Measurements from ENCODE around the gene SYDE1.

The SYDE1 gene

DNA sequence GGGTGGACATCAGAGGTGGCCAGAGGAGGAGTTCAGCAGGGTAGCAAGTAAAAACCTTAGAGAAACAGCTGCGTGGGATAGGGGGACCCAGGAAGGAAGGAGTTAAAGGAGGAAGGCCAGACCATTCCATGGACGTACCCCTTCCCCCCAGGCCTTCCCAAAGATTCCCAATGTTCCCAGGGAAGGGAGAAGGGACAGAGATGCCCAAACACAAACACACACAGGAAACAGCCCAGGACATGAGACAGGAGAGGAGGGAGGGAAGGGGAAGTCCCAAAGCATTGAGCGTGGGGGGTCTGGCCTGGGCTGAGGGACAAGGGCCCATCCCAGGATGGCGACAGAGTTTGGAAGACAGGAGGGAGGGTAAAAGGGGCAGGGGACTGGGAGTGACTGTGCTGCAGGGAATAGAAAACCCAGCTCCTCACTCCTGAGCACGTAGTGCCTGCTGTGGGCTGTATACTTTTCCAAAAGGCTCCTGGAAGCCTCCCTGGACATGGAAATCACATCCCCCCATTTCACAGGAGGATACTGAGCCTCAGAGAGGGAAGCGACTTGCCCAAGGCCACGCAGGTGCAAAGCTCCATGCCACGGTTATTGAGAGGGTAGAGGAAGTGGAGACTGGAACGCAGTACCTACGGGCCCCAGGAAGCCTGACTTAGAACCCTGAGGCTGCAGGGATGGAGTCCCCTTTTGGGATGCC, 1.1 kb downstream of the SYDE1 start:
- no peak for DNase-seq (ENCODE audit: low read depth)

DNA sequence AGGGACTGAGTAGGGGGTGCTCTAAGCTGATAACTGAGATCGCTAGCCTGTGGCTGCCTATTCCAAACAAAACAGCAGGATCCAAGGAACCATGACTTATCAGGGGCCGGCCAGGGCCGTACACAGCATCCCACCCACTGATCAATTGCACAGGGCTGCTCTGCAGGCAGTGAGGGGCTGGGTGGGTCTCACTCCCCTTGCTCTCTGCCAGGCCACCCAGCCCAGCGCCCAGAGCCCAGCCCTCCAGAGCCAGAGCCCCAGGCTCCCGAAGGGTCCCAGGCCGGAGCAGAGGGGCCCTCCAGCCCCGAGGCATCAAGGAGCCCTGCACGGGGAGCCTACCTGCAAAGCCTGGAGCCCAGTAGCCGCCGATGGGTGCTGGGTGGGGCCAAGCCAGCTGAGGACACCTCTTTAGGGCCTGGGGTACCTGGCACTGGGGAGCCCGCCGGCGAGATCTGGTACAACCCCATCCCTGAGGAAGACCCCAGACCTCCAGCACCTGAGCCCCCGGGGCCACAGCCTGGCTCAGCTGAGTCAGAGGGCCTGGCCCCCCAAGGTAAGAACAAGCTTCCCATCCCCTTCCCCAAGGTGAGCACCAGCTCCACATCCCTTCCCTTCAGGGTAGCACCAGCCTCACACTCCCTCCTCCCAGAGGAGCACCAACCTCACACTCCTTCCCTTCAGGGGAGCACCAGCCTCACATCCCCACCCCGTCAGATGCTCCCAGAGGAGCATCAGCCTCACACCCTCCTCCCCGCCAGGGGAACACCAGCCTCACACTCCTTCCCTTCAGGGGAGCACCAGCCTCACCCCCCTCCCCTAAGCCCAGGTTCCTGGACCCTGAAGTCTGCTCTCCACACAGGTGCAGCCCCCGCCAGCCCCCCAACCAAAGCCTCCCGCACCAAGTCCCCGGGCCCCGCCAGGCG, 1.9 kb downstream of the SYDE1 start:
- no peak for DNase-seq (ENCODE audit: low read depth)

DNA sequence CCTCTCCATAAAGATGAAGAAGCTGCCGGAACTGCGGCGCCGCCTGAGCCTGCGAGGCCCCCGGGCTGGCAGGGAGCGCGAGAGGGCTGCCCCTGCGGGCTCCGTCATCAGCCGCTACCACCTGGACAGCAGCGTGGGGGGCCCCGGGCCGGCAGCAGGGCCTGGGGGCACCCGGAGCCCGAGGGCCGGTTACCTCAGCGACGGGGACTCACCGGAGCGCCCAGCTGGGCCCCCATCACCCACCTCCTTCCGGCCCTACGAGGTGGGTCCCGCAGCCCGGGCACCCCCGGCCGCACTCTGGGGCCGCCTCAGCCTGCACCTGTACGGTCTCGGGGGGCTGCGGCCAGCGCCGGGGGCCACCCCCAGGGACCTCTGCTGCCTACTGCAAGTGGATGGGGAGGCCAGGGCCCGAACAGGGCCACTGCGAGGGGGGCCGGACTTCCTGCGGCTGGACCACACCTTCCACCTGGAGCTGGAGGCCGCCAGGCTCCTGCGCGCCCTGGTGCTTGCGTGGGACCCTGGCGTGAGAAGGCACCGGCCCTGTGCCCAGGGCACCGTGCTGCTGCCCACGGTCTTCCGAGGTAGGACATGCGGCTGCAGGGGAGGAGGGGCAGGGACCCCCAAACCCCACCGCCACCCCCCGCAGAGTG, 2.7 kb downstream of the SYDE1 start:
- DNase-seq (ENCODE audit: low read depth): no peak

DNA sequence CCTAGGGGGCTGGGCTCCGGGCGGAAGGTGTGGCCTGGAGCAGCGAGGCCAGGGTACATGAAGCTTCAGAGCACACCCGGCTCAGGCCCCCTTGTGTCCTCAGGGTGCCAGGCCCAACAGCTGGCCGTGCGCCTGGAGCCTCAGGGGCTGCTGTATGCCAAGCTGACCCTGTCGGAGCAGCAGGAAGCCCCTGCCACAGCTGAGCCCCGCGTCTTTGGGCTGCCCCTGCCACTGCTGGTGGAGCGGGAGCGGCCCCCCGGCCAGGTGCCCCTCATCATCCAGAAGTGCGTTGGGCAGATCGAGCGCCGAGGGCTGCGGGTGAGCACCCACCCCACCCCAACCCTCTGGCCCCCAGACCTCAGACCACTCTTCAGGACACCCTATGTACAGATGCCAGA, 3.2 kb downstream of the SYDE1 start:
- DNase-seq (ENCODE audit: low read depth): no peak

DNA sequence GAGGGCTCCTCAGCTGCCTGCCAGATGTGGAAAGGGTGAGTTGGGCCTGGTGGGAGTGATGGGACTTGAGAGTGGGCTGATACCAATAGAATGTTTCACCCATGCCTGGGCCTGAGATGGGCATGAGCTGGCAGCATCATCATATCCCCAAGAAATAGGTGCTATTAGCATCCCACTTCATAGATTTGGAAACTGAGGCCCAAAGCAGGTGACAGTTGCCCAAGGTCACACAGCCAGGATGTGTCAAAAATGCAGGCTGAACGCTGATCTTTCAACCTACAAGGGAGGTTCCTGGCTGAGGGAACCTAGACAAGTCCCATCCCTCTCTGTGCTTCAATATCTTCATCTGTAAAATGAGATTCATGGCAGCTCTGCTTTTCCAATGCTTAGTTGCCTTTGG, 4.6 kb downstream of the SYDE1 start:
- DNase-seq (ENCODE audit: low read depth): no peak

DNA sequence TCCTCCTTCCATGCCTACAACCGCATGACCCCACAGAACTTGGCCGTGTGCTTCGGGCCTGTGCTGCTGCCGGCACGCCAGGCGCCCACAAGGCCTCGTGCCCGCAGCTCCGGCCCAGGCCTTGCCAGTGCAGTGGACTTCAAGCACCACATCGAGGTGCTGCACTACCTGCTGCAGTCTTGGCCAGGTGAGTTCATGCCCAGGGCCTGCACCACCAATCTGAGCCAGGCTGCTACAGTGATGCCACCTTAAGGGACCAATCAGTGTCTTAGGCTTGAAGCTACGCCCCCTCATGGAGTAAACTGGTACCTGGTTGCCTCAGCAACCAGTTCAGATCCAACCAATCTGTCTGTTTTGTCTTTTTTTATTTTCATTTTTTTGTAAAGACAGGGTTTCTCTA, 5.2 kb downstream of the SYDE1 start:
- no peak for DNase-seq (ENCODE audit: low read depth)

DNA sequence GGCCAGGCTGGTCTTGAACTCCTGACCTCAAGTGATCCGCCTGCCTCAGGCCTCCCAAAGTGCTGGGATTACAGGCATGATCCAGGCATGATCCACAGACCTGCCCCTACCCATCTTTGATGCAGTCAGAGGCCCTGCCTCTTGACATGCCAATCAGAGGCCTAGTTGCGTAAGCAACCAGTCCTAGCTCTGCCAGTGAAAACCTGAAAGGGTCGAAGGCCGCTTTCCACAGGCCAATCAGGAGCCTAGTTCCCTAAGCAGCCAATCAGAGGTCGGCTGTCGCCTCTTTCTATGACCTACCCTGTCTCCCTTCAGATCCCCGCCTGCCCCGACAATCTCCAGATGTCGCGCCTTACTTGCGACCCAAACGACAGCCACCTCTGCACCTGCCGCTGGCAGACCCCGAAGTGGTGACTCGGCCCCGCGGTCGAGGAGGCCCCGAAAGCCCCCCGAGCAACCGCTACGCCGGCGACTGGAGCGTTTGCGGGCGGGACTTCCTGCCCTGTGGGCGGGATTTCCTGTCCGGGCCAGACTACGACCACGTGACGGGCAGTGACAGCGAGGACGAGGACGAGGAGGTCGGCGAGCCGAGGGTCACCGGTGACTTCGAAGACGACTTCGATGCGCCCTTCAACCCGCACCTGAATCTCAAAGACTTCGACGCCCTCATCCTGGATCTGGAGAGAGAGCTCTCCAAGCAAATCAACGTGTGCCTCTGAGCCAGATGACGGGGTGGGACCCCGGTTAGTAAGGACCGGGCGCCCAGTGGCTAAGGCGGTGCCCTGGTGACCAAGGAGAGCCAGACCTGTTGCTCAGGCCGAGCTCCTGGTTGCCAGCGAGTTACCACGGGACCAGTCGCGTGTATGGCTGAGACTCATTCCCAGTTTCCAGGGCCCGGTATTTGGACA, 6.3 kb downstream of the SYDE1 start:
- DNase-seq (ENCODE audit: low read depth): no peak

DNA sequence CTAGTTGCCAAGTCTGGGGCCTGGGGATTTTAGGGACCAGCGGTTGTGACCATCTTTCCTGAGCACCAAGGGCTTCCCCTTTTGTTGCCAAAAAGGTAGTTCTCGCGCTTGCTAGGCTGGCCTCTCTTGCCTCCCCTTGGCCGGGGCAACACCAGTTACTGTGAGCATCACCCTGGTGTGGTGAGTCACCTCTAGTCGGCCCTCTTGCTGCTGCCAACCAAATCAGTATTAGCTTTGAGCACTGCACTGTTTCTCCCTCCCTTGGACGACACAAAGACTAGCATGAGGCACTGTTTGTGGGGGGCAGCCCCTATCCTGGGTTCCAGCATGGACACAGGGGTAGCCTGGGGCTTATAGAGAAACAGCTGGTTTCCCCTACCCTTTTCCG, 6.9 kb downstream of the SYDE1 start:
- no peak for DNase-seq (ENCODE audit: low read depth)

DNA sequence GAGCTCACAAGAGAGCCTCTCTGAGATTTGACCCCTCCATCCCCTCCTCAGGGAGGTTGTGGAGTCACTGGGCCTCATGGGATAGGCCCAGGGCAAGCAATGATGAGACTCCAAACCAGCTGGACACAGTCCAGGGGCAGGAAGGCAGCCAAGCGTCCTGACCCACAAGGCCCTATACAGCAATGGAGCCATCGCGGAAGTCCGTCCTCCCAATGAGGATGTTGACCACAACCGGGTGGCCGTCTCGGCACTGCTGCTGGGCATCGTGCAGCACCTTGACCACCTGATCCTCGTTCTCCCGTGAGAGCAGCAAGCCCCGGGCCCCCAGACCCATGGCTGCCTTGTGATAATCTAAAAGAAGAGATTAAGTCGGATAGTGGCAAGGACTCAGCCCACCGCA, 7.9 kb downstream of the SYDE1 start:
- DNase-seq (ENCODE audit: low read depth): no peak

DNA sequence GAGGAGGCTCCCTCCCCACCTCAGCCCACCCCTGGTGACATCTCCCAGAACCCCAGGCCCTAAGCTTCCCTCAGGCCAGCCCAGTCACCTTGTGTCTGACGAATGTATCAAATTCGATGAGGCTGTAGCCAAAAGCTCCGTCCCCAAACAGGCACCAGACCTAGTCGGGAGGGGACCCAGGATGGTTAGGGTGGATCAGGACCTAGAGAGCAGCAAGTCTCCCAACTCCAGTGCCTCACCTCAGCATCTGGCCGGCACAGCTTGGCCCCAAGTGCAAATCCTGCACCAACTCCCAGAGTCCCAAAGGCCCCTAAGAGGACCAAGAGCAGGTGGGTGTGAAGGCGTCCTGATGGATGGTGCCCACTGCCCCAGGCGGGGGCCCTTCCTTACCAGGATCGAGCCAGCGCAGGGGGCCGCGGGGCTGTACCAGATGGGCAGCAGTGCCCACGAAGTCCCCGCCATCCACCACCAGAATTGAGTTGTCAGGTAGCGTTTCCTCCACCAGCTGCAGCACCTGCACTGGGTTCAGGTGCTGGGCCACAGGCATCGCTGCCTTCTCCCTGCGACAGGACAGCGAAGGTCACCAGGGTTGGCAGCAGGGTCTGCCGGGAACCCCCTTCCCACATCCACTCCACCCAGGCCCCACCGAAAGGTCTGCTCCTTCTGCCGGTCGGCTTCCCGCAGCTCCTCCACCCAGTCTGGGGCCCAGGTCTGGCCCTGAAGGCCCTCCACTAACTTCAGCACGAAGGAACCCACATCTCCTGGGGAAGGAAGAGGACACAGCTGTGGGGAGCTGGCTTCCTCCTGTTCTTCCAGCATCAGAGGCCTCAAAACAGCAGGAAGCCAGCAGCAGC, 8.8 kb downstream of the SYDE1 start:
- DNase-seq (ENCODE audit: low read depth): no peak

DNA sequence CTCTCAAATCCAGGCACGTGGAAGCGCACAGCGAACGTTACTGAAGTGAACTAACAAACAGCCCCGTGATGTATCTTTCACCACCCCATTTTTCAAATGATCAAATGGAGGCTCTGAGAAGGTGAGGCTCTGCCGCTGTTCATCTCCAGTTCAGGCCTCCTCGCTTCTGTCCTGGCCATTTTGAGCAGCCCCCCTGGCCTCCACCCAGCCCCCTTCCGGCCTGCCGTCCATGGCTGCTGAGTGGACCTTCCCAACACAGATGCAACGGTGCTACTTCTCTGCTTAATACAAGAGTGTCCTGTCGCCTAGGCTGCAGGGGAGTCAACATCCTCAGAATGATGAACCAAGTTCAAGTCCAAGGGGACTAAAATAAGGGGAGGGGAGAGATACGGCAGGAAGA, 9.7 kb downstream of the SYDE1 start:
- no peak for DNase-seq (ENCODE audit: low read depth)

DNA sequence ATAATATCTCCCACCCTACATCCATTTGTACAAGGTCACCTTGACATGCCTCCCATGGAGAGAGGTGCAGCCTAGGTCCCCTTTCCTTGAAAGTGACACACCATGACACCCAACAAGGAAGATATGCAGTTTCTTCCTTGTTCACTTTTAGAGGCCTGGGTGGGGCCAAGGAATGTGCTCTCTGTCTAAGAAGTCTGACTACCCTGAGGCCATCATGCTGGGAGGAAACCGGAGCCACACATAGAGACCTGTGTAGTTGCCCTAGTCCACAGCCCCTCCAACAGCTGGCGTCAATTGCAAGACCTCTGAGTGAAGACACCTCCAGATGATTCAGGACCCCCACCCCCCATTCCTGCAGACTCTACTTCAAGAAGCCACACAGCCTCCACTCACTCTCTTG, 11.0 kb downstream of the SYDE1 start:
- DNase-seq (ENCODE audit: low read depth): no peak

DNA sequence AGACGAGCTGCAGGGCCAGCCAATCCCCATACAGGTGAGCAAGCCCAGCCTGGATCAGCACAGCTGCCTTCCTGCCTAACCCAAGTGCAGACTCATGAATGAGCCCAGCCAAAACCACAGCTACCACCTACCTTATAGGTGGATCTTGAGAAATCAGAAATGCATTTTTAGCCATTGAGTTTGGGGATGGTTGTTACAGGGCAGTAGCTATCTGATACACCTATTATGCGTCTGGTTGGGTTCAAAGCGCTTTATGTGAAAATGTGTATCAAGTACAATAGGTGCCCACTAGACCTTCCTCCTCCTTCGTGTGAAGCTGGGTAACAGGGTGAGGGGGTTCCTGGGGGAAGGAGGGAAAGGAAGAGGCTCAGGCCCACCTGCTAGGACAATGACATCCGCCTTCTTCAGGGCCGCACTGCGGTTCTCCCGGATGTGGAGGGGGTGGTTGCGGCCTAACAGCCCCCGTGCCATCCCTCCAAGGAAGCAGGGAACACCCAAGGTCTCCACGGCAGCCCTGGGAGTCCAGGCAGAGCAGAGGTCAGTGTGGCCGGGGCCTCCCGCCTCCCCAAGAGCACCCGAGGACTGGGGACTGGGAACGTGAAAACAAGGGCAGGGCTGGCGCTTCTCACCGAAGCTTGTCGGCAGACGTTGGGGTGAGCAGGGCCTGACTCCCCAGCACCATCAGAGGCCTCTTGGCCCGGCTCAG, 11.7 kb downstream of the SYDE1 start:
- no peak for DNase-seq (ENCODE audit: low read depth)

DNA sequence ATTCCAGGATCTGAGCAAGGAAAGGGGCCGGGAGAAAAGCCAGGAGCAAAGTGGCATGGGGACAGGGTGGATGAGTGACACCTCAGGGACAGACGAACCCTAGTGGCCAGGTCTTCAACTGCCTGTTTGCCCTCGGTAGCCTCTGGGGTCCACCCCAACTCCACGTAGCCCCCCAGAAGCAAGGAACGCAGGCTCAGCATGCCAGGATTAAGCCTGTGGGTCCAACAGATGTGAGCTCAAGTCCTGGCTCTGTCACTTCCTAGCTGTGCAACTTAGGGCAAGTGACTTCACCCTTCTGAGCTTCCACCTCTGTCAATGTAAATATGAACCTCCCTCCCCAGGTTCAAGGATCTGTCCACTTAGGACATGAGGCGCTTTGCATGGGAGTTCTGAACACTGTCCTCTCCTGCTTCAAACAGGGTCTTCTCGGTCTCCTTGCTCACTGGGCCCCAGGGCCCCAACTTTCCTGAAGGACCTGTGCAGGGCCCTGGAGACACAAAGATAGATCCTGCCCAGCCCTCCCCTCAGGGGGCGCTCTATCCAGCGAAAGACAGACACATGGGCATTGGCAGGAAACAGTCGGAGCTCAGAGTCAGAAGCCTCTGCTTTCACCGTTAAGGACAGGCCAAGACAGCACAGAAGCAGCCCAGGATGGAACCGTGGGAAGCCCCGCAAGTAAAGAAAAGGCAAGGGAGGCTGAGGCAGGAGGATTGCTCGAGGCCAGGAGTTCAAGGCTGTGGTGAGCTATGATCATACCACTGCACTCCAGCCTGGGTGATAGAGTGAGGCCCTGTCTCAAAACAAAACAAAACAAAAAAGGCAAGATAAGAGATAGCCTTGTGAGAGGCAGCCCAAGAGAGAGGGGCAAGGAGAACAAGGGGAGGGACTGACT, 13.2 kb downstream of the SYDE1 start:
- DNase-seq (ENCODE audit: low read depth): no peak

DNA sequence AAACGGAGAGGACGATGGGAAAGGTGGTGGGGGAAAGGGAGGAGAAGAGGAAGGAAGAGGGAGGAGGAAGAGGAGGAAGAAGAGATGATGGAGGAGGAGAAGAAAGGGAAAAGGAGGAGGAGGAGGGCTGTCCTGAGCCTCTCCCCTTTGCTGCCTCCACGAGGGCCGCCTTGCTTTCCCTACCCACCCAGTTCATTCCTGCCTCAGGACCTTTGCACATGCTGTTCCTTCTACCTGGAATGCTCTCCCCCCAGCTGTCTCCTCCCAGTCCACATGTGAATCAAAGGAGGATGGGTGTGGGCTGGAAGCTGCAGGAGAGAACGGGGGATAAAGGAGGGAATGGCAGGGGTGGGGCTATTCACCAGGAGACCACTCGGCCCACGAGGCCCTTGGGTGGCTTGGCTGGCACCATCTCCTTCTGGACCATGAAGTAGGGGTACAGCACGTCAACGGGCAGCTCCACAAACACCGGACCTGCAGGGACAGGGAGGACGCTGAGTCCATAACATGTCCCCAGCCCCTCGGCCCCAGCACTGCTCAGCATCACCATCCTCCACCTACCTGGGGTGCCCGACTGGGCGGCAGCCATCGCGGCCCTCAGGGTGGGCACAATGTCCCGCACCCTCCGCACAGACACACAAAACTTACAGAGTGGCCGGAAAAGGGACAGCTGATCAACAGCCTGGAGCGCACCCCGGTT, 15.3 kb downstream of the SYDE1 start:
- DNase-seq (ENCODE audit: low read depth): no peak

DNA sequence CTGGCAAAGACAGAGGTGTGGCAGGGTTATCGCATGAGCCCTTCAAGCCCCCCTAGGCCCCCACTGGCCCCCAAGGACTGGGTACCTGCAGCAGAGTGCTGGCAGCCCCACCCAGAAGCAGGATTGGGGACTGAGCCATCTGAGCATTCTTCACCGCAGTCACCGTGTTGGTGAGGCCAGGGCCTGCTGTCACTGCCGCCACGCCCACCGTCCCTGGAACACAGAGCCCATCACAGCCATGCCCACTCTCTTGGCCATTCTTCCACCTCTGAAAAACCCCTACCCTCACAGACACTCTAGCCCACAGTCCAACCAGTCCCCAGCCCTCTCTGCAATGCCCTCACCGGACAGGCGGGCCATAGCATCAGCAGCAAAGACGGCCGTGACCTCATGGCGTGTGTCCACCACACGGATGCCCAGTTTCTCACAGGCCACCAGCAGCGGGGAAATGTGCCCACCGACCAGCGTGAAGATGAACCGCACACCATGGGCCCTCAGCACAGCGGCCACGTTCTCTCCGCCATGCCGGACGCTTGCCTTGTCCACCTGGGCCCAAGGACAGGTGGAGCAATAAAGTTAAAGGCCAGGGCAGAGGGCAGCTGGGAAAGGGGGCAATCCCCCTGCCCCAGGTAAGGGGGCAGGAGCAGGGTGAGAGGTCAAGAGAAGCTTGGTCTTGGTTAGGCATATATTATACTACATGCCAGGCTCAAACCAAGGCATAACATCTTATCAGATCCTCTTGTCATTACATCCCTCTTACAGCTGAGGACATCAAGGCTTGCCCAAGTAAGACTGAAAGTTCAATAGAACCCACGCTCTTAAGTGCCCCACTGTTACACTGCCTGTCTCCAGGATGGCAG, 16.1 kb downstream of the SYDE1 start:
- no peak for DNase-seq (ENCODE audit: low read depth)

DNA sequence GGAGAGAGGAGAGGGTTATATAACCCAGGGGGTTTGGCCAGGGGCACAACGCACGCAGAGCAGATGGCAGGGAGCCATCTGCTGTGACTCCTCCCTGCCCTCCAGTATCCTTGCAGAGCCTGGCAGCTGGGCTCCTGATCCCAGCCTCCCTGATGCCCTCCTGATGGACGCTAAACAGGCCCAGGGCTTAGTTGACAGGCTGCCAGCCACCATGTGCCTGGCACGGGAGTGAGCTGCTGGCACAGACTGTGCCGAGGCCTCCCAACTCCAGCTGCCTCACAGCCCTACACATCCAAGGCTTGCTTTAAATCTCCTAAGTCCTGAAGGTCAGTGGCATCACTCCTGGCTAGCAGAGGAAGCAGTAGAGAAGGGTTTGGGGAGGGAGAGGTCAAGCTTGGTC, 16.7 kb downstream of the SYDE1 start:
- DNase-seq (ENCODE audit: low read depth): no peak
